GM18861 (cell line): ENCODE measurements around the gene TMEM89.

Source experiments
- ATAC-seq: cut with Tn5 transposase; IDR thresholded peaks from one replicate; pipeline ENCODE4 v1.9.1; 2021; ENCODE audit not compliant: unreplicated experiment

Gene TMEM89

GRCh38 chr3:48642605-48643004 lies 21.0 kb upstream of the TMEM89 start:
- no peak for ATAC-seq

- no peak for ATAC-seq
Observed at GRCh38 chr3:48641396-48641795, 19.8 kb upstream of the TMEM89 start.

- no peak for ATAC-seq
Observed at GRCh38 chr3:48639944-48640606, 18.5 kb upstream of the TMEM89 start.

GRCh38 chr3:48637305-48637704 lies 15.7 kb upstream of the TMEM89 start:
- ATAC-seq: no peak

GRCh38 chr3:48636149-48636655 lies 14.6 kb upstream of the TMEM89 start:
- no peak for ATAC-seq

GRCh38 chr3:48635222-48636021 lies 13.9 kb upstream of the TMEM89 start, which contains the start of gene SLC26A6:
Gene SLC26A6 (minus strand): TSS chr3:48635461. CDS start chr3:48635393, 68 bp downstream.
- ATAC-seq: peak; percentile 68

GRCh38 chr3:48634661-48635221 lies 13.2 kb upstream of the TMEM89 start:
- no peak for ATAC-seq

- no peak for ATAC-seq
Observed at GRCh38 chr3:48633743-48634142, 12.2 kb upstream of the TMEM89 start.

- no peak for ATAC-seq
Observed at GRCh38 chr3:48633256-48633655, 11.7 kb upstream of the TMEM89 start.

GRCh38 chr3:48631516-48632448 lies 10.2 kb upstream of the TMEM89 start:
- ATAC-seq: no peak

GRCh38 chr3:48630833-48631232 lies 9.3 kb upstream of the TMEM89 start:
- ATAC-seq: no peak

GRCh38 chr3:48630407-48630806 lies 8.8 kb upstream of the TMEM89 start:
- ATAC-seq: no peak

GRCh38 chr3:48629894-48630293 lies 8.3 kb upstream of the TMEM89 start:
- ATAC-seq: no peak

GRCh38 chr3:48628277-48629017 lies 6.9 kb upstream of the TMEM89 start:
- no peak for ATAC-seq

GRCh38 chr3:48625600-48625999 lies 4.0 kb upstream of the TMEM89 start:
- no peak for ATAC-seq

GRCh38 chr3:48624767-48625166 lies 3.2 kb upstream of the TMEM89 start:
- no peak for ATAC-seq

GRCh38 chr3:48623851-48624547 lies 2.4 kb upstream of the TMEM89 start:
- no peak for ATAC-seq

GRCh38 chr3:48619541-48620524 lies 1.7 kb downstream of the TMEM89 start:
- ATAC-seq: no peak
